Transverse colon (tissue), 3 donors: ENCODE measurements around the gene AHDC1.

Source experiments
- CTCF ChIP-seq, 5 experiments: fragments of 200-600 bp in 3 of 5; fragments of 450-650 bp in 2 of 5; sonication (generic) in 3 of 5; IDR thresholded peaks; 1 replicate in 2 of 5; 2 replicates in 3 of 5; pipeline ENCODE4 v1.5.1; 2016 to 2017; ENCODE audit warnings: antibody characterized with exemption in 5 of 5, inconsistent platforms in 3 of 5, mild to moderate bottlenecking in 2 of 5, moderate library complexity in 1 of 5
- POLR2A ChIP-seq: fragments of 450-650 bp; IDR thresholded peaks from one replicate; pipeline ENCODE4 v1.6.1; 2016; ENCODE audit warnings: antibody characterized with exemption, mild to moderate bottlenecking, moderate library complexity

GRCh38 chr1:27518808-27519207, 85.1 kb downstream of the AHDC1 start:
- TF ChIP-seq POLR2A (no peak), CTCF (IDR thresholded peaks at IDR 0.05) (no peak)
